ENCODE data around the gene CUEDC2.
A peak's percentile ranks its signal among the peaks of the same experiment; 100 is the strongest.

CUEDC2 gene

DNA sequence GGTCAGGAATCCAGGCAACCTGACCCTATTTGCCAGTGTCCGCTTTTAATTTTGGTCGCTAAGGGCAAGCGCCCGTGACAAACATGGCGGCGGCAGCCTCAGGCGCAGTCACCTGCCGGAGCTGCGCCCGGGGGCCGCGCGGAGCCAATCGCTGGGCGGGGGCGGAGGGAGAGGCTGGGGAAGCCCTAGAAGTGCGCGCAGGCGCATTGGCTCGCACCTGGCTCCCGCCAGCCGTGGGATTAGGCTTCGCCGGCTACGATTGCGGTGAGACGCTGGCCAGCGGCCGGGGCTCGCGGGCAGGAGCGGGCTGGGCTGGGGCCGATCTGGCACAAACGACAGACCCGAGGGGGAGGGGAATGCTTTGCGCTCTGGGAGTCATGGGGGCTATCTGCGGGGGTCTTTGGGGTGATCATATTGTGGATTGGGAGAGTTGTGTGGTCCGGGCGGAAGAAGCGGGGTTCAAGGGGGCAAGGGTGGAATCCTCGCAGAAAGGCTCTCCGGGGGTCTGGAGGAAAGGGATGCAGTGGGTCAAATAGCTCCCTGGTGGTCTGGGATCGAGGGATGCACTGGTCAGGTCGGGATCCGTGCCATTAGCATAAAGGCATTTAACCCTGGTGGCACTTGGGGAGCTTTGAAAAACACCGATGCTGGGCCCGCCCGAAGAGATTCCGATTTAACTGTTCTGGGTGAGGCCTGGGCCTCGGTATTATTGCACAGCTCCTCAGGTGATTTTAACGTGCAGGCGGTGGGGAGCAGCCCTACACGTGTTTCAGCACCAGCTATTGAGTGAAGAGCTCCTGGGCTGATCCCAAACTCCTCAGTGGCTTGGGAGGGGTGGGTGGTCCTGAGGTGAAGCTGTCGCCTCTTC lies 29.0 kb upstream of the CUEDC2 start:
- Histone ChIP-seq H3K4me3 (ENCODE audit: low read depth, low read length) (peak overlapping the region; percentile 21), H3K36me3 (ENCODE audit: control insufficient read depth in 2 of 2, insufficient read depth in 1 of 2, low read length in 2 of 2) (peaks cover 0 to 2% of the 10 kb centered on the region in 2 experiments; a peak in 2 of 3 replicates), H3K4me1 (ENCODE audit: control insufficient read depth, insufficient read depth, low read length) (0 out of 2 replicates have a peak, but pooled peaks cover 2% of the 10 kb centered on the region), H3K9me3 (ENCODE audit: control insufficient read depth, insufficient read depth, low read depth, low read length) (no peaks in the 10 kb centered on the region), H3K27ac (ENCODE audit: extremely low read depth, low read depth, low read length) (no peak overlapping the region; the same call in 1 of the 2 replicates)
- CTCF ChIA-PET: interaction anchor here (0.6 to 3.9 kb wide), 12 partner anchors 9 to 231 kb away, joined by 3 to 17 read pairs (median 4); partner anchors contain the start of gene SUFU
- POLR2A ChIA-PET: interaction anchor here (0.5 to 4.6 kb wide), 10 partner anchors 10 to 403 kb away, joined by 3 to 39 read pairs (median 5); partner anchors contain the start of genes C10orf95, CUEDC2, FBXL15 and NFKB2
- TF ChIP-seq ZNF660 (tag by site-specific recombination; IDR thresholded peaks at IDR 0.05) (peak; percentile 41; the same call in 1 of the 2 replicates), ZNF837 (tag by site-specific recombination; IDR thresholded peaks at IDR 0.05) (no peak), ZNF248 (tag by site-specific recombination; IDR thresholded peaks at IDR 0.05) (no peak), PRDM10 (tag by site-specific recombination; IDR thresholded peaks at IDR 0.05) (peak; percentile 70), ZNF677 (tag by site-specific recombination; IDR thresholded peaks at IDR 0.05) (no peak), ZNF19 (tag by site-specific recombination; IDR thresholded peaks at IDR 0.05; ENCODE audit: low read depth) (no peak), ZXDB (tag by site-specific recombination; IDR thresholded peaks at IDR 0.05) (peak; percentile 88), ZBTB48 (tag by site-specific recombination; IDR thresholded peaks at IDR 0.05) (peak; percentile 40; the same call in 1 of the 2 replicates), ZNF404 (tag by site-specific recombination; IDR thresholded peaks at IDR 0.05) (no peak), ZFP37 (tag by site-specific recombination; IDR thresholded peaks at IDR 0.05) (0 out of 2 replicates have a peak, but pooled peaks have one; percentile 67), PRDM4 (tag by site-specific recombination; IDR thresholded peaks at IDR 0.05) (no peak), ZNF585B (tag by site-specific recombination; IDR thresholded peaks at IDR 0.05) (no peak), IKZF3 (tag by site-specific recombination; IDR thresholded peaks at IDR 0.05) (no peak), ZSCAN18 (tag by site-specific recombination; IDR thresholded peaks at IDR 0.05) (0 out of 2 replicates have a peak, but pooled peaks have one; percentile 26), GLIS2 (tag by site-specific recombination; IDR thresholded peaks at IDR 0.05) (peak; percentile 78), SETDB1 (IDR thresholded peaks at IDR 0.05; ENCODE audit: insufficient read length, low read length) (no peak), ZNF133 (tag by site-specific recombination; IDR thresholded peaks at IDR 0.05) (no peak), ZNF132 (tag by site-specific recombination; IDR thresholded peaks at IDR 0.05; ENCODE audit: borderline replicate concordance) (no peak), HOXD13 (CRISPR knock-in tag; IDR thresholded peaks at IDR 0.05; ENCODE audit: borderline replicate concordance) (no peak)
- TF ChIP-seq, protein P1, sequence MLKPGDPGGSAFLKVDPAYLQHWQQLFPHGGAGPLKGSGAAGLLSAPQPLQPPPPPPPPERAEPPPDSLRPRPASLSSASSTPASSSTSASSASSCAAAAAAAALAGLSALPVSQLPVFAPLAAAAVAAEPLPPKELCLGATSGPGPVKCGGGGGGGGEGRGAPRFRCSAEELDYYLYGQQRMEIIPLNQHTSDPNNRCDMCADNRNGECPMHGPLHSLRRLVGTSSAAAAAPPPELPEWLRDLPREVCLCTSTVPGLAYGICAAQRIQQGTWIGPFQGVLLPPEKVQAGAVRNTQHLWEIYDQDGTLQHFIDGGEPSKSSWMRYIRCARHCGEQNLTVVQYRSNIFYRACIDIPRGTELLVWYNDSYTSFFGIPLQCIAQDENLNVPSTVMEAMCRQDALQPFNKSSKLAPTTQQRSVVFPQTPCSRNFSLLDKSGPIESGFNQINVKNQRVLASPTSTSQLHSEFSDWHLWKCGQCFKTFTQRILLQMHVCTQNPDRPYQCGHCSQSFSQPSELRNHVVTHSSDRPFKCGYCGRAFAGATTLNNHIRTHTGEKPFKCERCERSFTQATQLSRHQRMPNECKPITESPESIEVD (tag by site-specific recombination; IDR thresholded peaks at IDR 0.05): no peak
- TF ChIP-seq, protein P2, sequence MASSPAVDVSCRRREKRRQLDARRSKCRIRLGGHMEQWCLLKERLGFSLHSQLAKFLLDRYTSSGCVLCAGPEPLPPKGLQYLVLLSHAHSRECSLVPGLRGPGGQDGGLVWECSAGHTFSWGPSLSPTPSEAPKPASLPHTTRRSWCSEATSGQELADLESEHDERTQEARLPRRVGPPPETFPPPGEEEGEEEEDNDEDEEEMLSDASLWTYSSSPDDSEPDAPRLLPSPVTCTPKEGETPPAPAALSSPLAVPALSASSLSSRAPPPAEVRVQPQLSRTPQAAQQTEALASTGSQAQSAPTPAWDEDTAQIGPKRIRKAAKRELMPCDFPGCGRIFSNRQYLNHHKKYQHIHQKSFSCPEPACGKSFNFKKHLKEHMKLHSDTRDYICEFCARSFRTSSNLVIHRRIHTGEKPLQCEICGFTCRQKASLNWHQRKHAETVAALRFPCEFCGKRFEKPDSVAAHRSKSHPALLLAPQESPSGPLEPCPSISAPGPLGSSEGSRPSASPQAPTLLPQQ (tag by site-specific recombination; IDR thresholded peaks at IDR 0.05): peak; percentile 99
- TF ChIP-seq, protein P3, sequence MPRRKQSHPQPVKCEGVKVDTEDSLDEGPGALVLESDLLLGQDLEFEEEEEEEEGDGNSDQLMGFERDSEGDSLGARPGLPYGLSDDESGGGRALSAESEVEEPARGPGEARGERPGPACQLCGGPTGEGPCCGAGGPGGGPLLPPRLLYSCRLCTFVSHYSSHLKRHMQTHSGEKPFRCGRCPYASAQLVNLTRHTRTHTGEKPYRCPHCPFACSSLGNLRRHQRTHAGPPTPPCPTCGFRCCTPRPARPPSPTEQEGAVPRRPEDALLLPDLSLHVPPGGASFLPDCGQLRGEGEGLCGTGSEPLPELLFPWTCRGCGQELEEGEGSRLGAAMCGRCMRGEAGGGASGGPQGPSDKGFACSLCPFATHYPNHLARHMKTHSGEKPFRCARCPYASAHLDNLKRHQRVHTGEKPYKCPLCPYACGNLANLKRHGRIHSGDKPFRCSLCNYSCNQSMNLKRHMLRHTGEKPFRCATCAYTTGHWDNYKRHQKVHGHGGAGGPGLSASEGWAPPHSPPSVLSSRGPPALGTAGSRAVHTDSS (tag by site-specific recombination; IDR thresholded peaks at IDR 0.05): no peak
